Neural cell (in vitro differentiated cells): ENCODE measurements around the gene GOT1. TPM values are rescaled to one million over a fixed set of nuclear protein-coding genes. Genes with fewer than 3 reads are reported as not detected.

Source experiments
- H2AFZ ChIP-seq: fragments of 200-600, 300-800 bp; sonication (generic), shearing (Covaris generic); 2 replicates; pipeline ENCODE4 v1.6.0; 2014; ENCODE audit warnings: low read depth, mild to moderate bottlenecking, antibody characterized with exemption, low read length, moderate library complexity
- H3F3A ChIP-seq: fragments of 200-600 bp; shearing (Covaris generic); 2 replicates; pipeline ENCODE4 v1.6.1; 2016; ENCODE audit warnings: mild to moderate bottlenecking, moderate library complexity, mixed read lengths, antibody characterized with exemption, low read length; ENCODE audit not compliant: insufficient read depth, poor library complexity, severe bottlenecking
- H3K27ac ChIP-seq: fragments of 200-600, 300-800 bp; sonication (generic), shearing (Covaris generic); 2 replicates; pipeline ENCODE4 v1.5.1; 2014; ENCODE audit warnings: mild to moderate bottlenecking, low read length, moderate library complexity
- H3K27me3 ChIP-seq: fragments of 300-800, 200-600 bp; sonication (generic), shearing (Covaris generic); 2 replicates; pipeline ENCODE4 v1.6.0; 2014; ENCODE audit warnings: mild to moderate bottlenecking, low read depth, low read length, moderate library complexity; ENCODE audit not compliant: insufficient read depth
- H3K36me3 ChIP-seq: fragments of 300-800, 200-600 bp; sonication (generic), shearing (Covaris generic); 2 replicates; pipeline ENCODE4 v1.5.1; 2014; ENCODE audit warnings: mild to moderate bottlenecking, antibody characterized with exemption, low read length, moderate library complexity; ENCODE audit not compliant: insufficient read depth
- H3K4me2 ChIP-seq: fragments of 300-800, 200-600 bp; sonication (generic), shearing (Covaris generic); 2 replicates; pipeline ENCODE4 v1.6.0; 2014; ENCODE audit warnings: mild to moderate bottlenecking, low read length
- H3K4me3 ChIP-seq: fragments of 300-800, 200-600 bp; sonication (generic), shearing (Covaris generic); 2 replicates; pipeline ENCODE4 v1.5.1; 2014; ENCODE audit warnings: mild to moderate bottlenecking, low read length, moderate library complexity
- H3K79me2 ChIP-seq: fragments of 200-600 bp; shearing (Covaris generic); replicated peaks from 2 replicates; pipeline ENCODE4 v1.6.0; 2014; ENCODE audit warnings: mild to moderate bottlenecking, low read length, moderate library complexity; ENCODE audit not compliant: insufficient read depth
- H3K9ac ChIP-seq: fragments of 300-800, 200-600 bp; sonication (generic), shearing (Covaris generic); 2 replicates; pipeline ENCODE4 v1.6.1; 2016; ENCODE audit warnings: mild to moderate bottlenecking, low read length, mixed read lengths
- H3K9me2 ChIP-seq: fragments of 200-600 bp; shearing (Covaris generic); 2 replicates; pipeline ENCODE4 v1.6.1; 2016; ENCODE audit warnings: mild to moderate bottlenecking, low read length, mixed read lengths; ENCODE audit not compliant: insufficient read depth
- H3K9me3 ChIP-seq: fragments of 200-600, 300-800 bp; sonication (generic), shearing (Covaris generic); 2 replicates; pipeline ENCODE4 v1.6.1; 2016; ENCODE audit warnings: mild to moderate bottlenecking, mixed run types, low read length, moderate library complexity, mixed read lengths
- H4K20me1 ChIP-seq: fragments of 200-600 bp; shearing (Covaris generic); 2 replicates; pipeline ENCODE4 v1.6.1; 2016; ENCODE audit warnings: mild to moderate bottlenecking, mixed run types; ENCODE audit not compliant: insufficient read depth
- EP300 ChIP-seq: fragments of 450-650 bp; conservative IDR thresholded peaks from 2 replicates; pipeline ENCODE4 v1.6.1; 2014; ENCODE audit warnings: antibody characterized with exemption, mild to moderate bottlenecking, moderate library complexity; ENCODE audit not compliant: poor library complexity, severe bottlenecking
- EZH2 ChIP-seq: fragments of 200-600, 300-800 bp; shearing (Covaris generic), sonication (generic); IDR thresholded peaks from 2 replicates; pipeline ENCODE4 v1.6.1; 2014; ENCODE audit warnings: antibody characterized with exemption, low read length, borderline replicate concordance, mild to moderate bottlenecking; ENCODE audit not compliant: insufficient read depth, poor library complexity, severe bottlenecking
- MXI1 ChIP-seq: fragments of 450-650 bp; conservative IDR thresholded peaks from 2 replicates; pipeline ENCODE4 v1.6.1; 2014; ENCODE audit warnings: antibody characterized with exemption, mild to moderate bottlenecking; ENCODE audit not compliant: poor library complexity, severe bottlenecking
- POLR2AphosphoS5 ChIP-seq: IDR thresholded peaks from 2 replicates; pipeline ENCODE4 v1.6.1; 2012
- RAD21 ChIP-seq: fragments of 450-650 bp; conservative IDR thresholded peaks from 2 replicates; pipeline ENCODE4 v1.6.1; 2014; ENCODE audit warnings: antibody characterized with exemption, mild to moderate bottlenecking, moderate library complexity
- SMC3 ChIP-seq: fragments of 450-650 bp; conservative IDR thresholded peaks from 2 replicates; pipeline ENCODE4 v1.6.1; 2014; ENCODE audit warnings: antibody characterized with exemption, mild to moderate bottlenecking, moderate library complexity; ENCODE audit not compliant: poor library complexity
- TAF1 ChIP-seq: IDR thresholded peaks from 2 replicates; pipeline ENCODE4 v1.6.1; 2012; ENCODE audit warnings: low read depth
- polyA plus RNA-seq: library from polyadenylated mRNA; depleted of rRNA; stranded (reverse); fragments of >200 nt; gene quantifications from 2 replicates; pipeline ENCODE4 v1.2.3, GENCODE V29; 2014
- TF ChIP-seq, protein P1 (sequence below): fragments of 450-650 bp; IDR thresholded peaks from 2 replicates; pipeline ENCODE4 v1.5.1; 2014; ENCODE audit warnings: antibody characterized with exemption, mild to moderate bottlenecking, moderate library complexity; ENCODE audit not compliant: poor library complexity, severe bottlenecking
- TF ChIP-seq, protein P2 (sequence below): IDR thresholded peaks from 2 replicates; pipeline ENCODE4 v1.6.1; 2012; ENCODE audit warnings: borderline replicate concordance

GOT1 gene
- polyA plus RNA-seq, 1 donor from 2014 or later = 43.6 TPM

DNA sequence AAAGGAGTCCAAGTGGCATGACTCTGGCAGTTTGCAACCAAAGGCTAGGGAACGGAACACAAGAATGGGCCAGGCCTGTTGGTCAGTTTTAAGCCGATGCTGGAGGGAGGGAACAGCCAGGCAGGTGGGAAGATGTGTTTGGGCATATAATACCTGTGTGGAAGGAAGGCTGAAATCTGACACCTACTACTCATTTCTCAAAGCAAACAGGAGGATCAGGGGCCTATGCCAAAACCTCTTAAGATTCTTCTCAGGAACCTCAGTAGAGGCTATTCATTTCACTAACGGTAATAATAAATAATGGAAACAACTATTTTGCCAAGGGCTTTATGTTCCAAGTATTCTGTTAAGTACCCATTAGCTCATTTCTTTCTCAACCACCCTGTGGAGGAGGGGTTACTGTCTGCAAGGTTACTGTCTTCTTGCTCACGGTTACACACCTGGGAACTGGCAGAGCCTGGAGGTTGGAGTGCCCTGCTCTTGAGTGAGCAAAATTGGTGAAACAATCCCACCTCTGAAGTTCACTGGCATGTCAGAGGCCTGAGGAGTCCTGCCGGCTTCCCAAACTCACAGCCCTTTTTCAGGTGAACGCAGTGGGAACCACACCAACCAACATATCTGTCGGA lies 35.5 kb downstream of the GOT1 start:
- H2AFZ ChIP-seq = no peak overlapping the region
- H3K4me2 ChIP-seq = no peak overlapping the region
- H3K9ac ChIP-seq = no peak overlapping the region
- no peaks in the 10 kb centered on the region for H3K27me3 ChIP-seq
- no peak overlapping the region for H3K27ac ChIP-seq
- no peaks in the 10 kb centered on the region for H3K79me2 ChIP-seq
- H3K36me3 ChIP-seq = no peaks in the 10 kb centered on the region
- H3F3A ChIP-seq = no peaks in the 10 kb centered on the region
- H4K20me1 ChIP-seq = no peaks in the 10 kb centered on the region
- no peak overlapping the region for H3K4me3 ChIP-seq
- no peaks in the 10 kb centered on the region for H3K9me3 ChIP-seq
- no peaks in the 10 kb centered on the region for H3K9me2 ChIP-seq
- TF ChIP-seq RAD21 (no peak), SMC3 (no peak)
- TF ChIP-seq, protein P1, sequence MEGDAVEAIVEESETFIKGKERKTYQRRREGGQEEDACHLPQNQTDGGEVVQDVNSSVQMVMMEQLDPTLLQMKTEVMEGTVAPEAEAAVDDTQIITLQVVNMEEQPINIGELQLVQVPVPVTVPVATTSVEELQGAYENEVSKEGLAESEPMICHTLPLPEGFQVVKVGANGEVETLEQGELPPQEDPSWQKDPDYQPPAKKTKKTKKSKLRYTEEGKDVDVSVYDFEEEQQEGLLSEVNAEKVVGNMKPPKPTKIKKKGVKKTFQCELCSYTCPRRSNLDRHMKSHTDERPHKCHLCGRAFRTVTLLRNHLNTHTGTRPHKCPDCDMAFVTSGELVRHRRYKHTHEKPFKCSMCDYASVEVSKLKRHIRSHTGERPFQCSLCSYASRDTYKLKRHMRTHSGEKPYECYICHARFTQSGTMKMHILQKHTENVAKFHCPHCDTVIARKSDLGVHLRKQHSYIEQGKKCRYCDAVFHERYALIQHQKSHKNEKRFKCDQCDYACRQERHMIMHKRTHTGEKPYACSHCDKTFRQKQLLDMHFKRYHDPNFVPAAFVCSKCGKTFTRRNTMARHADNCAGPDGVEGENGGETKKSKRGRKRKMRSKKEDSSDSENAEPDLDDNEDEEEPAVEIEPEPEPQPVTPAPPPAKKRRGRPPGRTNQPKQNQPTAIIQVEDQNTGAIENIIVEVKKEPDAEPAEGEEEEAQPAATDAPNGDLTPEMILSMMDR = no peak

DNA sequence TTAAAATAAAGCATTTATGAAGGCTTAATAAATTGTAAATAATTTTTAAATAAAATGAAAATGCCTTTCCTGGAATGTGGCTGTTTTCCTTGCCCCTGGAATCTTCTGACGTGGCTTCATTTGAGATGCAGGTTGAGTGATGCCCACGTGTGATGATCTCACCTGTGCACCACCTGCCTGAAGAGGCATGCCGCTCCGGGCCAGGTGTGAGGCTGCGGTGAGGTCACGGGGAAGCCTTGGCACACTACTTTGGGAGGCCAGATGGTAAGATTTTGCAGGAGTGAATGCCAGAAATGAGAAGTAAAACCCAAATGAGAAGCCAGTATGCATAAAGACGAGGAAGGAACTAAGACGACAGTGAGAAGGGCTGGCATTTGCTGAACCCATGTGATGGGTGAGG lies 36.2 kb downstream of the GOT1 start:
- Histone ChIP-seq H3K9ac (no peak overlapping the region), H3K79me2 (no peaks in the 10 kb centered on the region), H4K20me1 (no peaks in the 10 kb centered on the region), H3K27ac (no peak overlapping the region), H3K9me3 (no peaks in the 10 kb centered on the region), H3K9me2 (no peaks in the 10 kb centered on the region), H3K4me2 (no peak overlapping the region), H3K4me3 (no peak overlapping the region), H3K36me3 (no peaks in the 10 kb centered on the region), H2AFZ (no peak overlapping the region), H3K27me3 (no peaks in the 10 kb centered on the region), H3F3A (no peaks in the 10 kb centered on the region)
- no peak for TF ChIP-seq POLR2AphosphoS5
- no peak for TF ChIP-seq RAD21
- TF ChIP-seq, protein P1 = no peak
- TF ChIP-seq TAF1 = no peak
- no peak for TF ChIP-seq SMC3
- TF ChIP-seq EP300 = no peak
- TF ChIP-seq EZH2 = no peak
- TF ChIP-seq, protein P2, sequence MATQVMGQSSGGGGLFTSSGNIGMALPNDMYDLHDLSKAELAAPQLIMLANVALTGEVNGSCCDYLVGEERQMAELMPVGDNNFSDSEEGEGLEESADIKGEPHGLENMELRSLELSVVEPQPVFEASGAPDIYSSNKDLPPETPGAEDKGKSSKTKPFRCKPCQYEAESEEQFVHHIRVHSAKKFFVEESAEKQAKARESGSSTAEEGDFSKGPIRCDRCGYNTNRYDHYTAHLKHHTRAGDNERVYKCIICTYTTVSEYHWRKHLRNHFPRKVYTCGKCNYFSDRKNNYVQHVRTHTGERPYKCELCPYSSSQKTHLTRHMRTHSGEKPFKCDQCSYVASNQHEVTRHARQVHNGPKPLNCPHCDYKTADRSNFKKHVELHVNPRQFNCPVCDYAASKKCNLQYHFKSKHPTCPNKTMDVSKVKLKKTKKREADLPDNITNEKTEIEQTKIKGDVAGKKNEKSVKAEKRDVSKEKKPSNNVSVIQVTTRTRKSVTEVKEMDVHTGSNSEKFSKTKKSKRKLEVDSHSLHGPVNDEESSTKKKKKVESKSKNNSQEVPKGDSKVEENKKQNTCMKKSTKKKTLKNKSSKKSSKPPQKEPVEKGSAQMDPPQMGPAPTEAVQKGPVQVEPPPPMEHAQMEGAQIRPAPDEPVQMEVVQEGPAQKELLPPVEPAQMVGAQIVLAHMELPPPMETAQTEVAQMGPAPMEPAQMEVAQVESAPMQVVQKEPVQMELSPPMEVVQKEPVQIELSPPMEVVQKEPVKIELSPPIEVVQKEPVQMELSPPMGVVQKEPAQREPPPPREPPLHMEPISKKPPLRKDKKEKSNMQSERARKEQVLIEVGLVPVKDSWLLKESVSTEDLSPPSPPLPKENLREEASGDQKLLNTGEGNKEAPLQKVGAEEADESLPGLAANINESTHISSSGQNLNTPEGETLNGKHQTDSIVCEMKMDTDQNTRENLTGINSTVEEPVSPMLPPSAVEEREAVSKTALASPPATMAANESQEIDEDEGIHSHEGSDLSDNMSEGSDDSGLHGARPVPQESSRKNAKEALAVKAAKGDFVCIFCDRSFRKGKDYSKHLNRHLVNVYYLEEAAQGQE = no peak
- no peak for TF ChIP-seq MXI1
